ENCODE data around the gene ALDOA. TPM values are rescaled to one million over a fixed set of nuclear protein-coding genes. Genes with fewer than 3 reads are reported as not detected.

ALDOA gene
- total RNA-seq, 1 donor from 2014 or later, result 810 TPM

GRCh38 chr16:30083216-30084055 is 17.9 kb downstream of the ALDOA start:
- no peak overlapping the region for H3K4me3 ChIP-seq
- peaks cover 6% of the 10 kb centered on the region for H3K4me1 ChIP-seq
- H3K36me3 ChIP-seq, result peaks cover 3 to 53% of the 10 kb centered on the region in 2 donors
- intact Hi-C loops (cut with DNase I), result no loop called here
- DNase-seq (ENCODE audit: extremely low spot score in 2 of 2), result no peak
- no peak overlapping the region for H3K27ac ChIP-seq
- TF ChIP-seq POLR2AphosphoS5 (IDR thresholded peaks at IDR 0.05; ENCODE audit: insufficient read depth in 1 of 2, low read depth in 1 of 2) (no peak), POLR2A (IDR thresholded peaks at IDR 0.05) (no peak), CTCF (IDR thresholded peaks at IDR 0.05) (no peak)
- no peaks in the 10 kb centered on the region for H3K9me3 ChIP-seq
- H3K27me3 ChIP-seq, result no peaks in the 10 kb centered on the region

- TF ChIP-seq CTCF (IDR thresholded peaks at IDR 0.05), result no peak
- intact Hi-C loops (cut with DNase I), result no loop called here
- Histone ChIP-seq H3K9me3 (no peaks in the 10 kb centered on the region), H3K4me1 (no peaks in the 10 kb centered on the region), H3K36me3 (peaks cover 3 to 48% of the 10 kb centered on the region in 2 donors), H3K27ac (no peak overlapping the region), H3K4me3 (no peak overlapping the region), H3K27me3 (no peaks in the 10 kb centered on the region)
- no peak for DNase-seq (ENCODE audit: extremely low spot score in 2 of 2)
Observed at GRCh38 chr16:30084096-30084815, 18.7 kb downstream of the ALDOA start.

- no peak for DNase-seq (ENCODE audit: extremely low spot score in 2 of 2)
- intact Hi-C loops (cut with DNase I), result no loop called here
- H3K27ac ChIP-seq, result no peak overlapping the region
- no peaks in the 10 kb centered on the region for H3K4me1 ChIP-seq
- no peaks in the 10 kb centered on the region for H3K27me3 ChIP-seq
- peaks cover 3 to 48% of the 10 kb centered on the region in 2 donors for H3K36me3 ChIP-seq
- no peak for TF ChIP-seq POLR2A (IDR thresholded peaks at IDR 0.05)
- no peak for TF ChIP-seq POLR2AphosphoS5 (IDR thresholded peaks at IDR 0.05; ENCODE audit: insufficient read depth in 1 of 2, low read depth in 1 of 2)
- TF ChIP-seq CTCF (IDR thresholded peaks at IDR 0.05), result no peak
- H3K9me3 ChIP-seq, result no peaks in the 10 kb centered on the region
- H3K4me3 ChIP-seq, result no peak overlapping the region
Observed at GRCh38 chr16:30084816-30085159, 19.2 kb downstream of the ALDOA start.

- intact Hi-C loops (cut with DNase I), result no loop called here
Observed at GRCh38 chr16:30085247-30085646, 19.7 kb downstream of the ALDOA start.

More at GRCh38 chr16:30085247-30085646, 19.7 kb downstream of the ALDOA start:
- no peak overlapping the region for H3K4me3 ChIP-seq
- no peaks in the 10 kb centered on the region for H3K27me3 ChIP-seq
- no peaks in the 10 kb centered on the region for H3K9me3 ChIP-seq
- no peak overlapping the region for H3K27ac ChIP-seq
- no peak for DNase-seq (ENCODE audit: extremely low spot score in 2 of 2)
- TF ChIP-seq CTCF (IDR thresholded peaks at IDR 0.05) (no peak), POLR2A (IDR thresholded peaks at IDR 0.05) (no peak), POLR2AphosphoS5 (IDR thresholded peaks at IDR 0.05; ENCODE audit: insufficient read depth in 1 of 2, low read depth in 1 of 2) (no peak)
- H3K36me3 ChIP-seq, result peaks cover 3 to 48% of the 10 kb centered on the region in 2 donors
- H3K4me1 ChIP-seq, result no peaks in the 10 kb centered on the region

Data from vagina (tissue), 2 donors.